Naive B cell (primary cell): Measurements from ENCODE around the gene RETN. TPM values are rescaled to one million over a fixed set of nuclear protein-coding genes. Genes with fewer than 3 reads are reported as not detected.
A peak's percentile ranks its signal among the peaks of the same experiment; 100 is the strongest.

Source experiments
- ATAC-seq, 2 donors: fragments of 150-1000 bp; cut with Tn5 transposase; 2 replicates each; pipeline ENCODE4 v1.10.0; 2021; ENCODE audit warnings: low read depth in 2 of 2, mild to moderate bottlenecking in 2 of 2, moderate library complexity in 2 of 2
- DNase-seq: peaks from one replicate; pipeline ENCODE4 v3.0.0; 2022
- H3K27ac Mint-ChIP-seq, 6 donors: one replicate each; pipeline ENCODE4 v1.8.0; 2020 to 2022; ENCODE audit warnings: mild to moderate bottlenecking in 6 of 6, mixed read lengths in 6 of 6, moderate library complexity in 5 of 6, inconsistent platforms in 2 of 6
- H3K27me3 Mint-ChIP-seq, 3 donors: one replicate each; pipeline ENCODE4 v1.8.0; 2021 to 2022; ENCODE audit warnings: mixed read lengths in 3 of 3, mild to moderate bottlenecking in 1 of 3
- H3K36me3 Mint-ChIP-seq, 2 donors: one replicate each; pipeline ENCODE4 v1.8.0; 2020 to 2022; ENCODE audit warnings: mixed read lengths in 2 of 2, inconsistent platforms in 1 of 2, mild to moderate bottlenecking in 1 of 2
- H3K4me1 Mint-ChIP-seq, 3 donors: one replicate each; pipeline ENCODE4 v1.8.0; 2020 to 2022; ENCODE audit warnings: mixed read lengths in 3 of 3, inconsistent platforms in 1 of 3, mild to moderate bottlenecking in 1 of 3, moderate library complexity in 1 of 3
- H3K4me3 Mint-ChIP-seq, 8 donors: one replicate each; pipeline ENCODE4 v1.8.0; 2020 to 2022; ENCODE audit warnings: mild to moderate bottlenecking in 8 of 8, mixed read lengths in 8 of 8, moderate library complexity in 8 of 8, inconsistent platforms in 2 of 8
- H3K9me3 Mint-ChIP-seq, 7 donors: one replicate each; pipeline ENCODE4 v1.8.0; 2020 to 2022; ENCODE audit warnings: mixed read lengths in 7 of 7, mild to moderate bottlenecking in 5 of 7, inconsistent platforms in 2 of 7, moderate library complexity in 1 of 7
- polyA plus RNA-seq, 6 donors: library from polyadenylated mRNA; unstranded; fragments of 300-500 nt; fragmentation: Illumina TruSeq; gene quantifications; one replicate each; pipeline ENCODE4 v1.2.3, GENCODE V29; 2021; ENCODE audit warnings: low read depth in 6 of 6

Gene RETN
- polyA plus RNA-seq, 6 donors from 2014 or later: not detected

GRCh38 chr19:7655581-7655980, 13.3 kb upstream of the RETN start:
- no peak for DNase-seq
- H3K27ac Mint-ChIP-seq: peak overlapping the region in 2 of 6 donors; percentile 53 to 79
- H3K9me3 Mint-ChIP-seq: no peaks in the 10 kb centered on the region
- no peak for ATAC-seq
- peaks cover 0 to 10% (median 5%) of the 10 kb centered on the region in 3 donors for H3K27me3 Mint-ChIP-seq
- peaks cover 14 to 27% (median 25%) of the 10 kb centered on the region in 3 donors for H3K4me1 Mint-ChIP-seq
- no peaks in the 10 kb centered on the region for H3K36me3 Mint-ChIP-seq
- peak overlapping the region in 2 of 8 donors; percentile 12 to 37 for H3K4me3 Mint-ChIP-seq

- Mint-ChIP-seq H3K9me3 (no peaks in the 10 kb centered on the region), H3K4me3 (peak overlapping the region in 1 of 8 donors; percentile 41), H3K27ac (peak overlapping the region in 2 of 6 donors; percentile 86 to 87), H3K4me1 (peaks cover 12 to 22% (median 21%) of the 10 kb centered on the region in 3 donors), H3K27me3 (peaks cover 0 to 8% (median 5%) of the 10 kb centered on the region in 3 donors), H3K36me3 (no peaks in the 10 kb centered on the region)
- DNase-seq (no peak), ATAC-seq (no peak)
Measured at GRCh38 chr19:7657131-7657751, 11.6 kb upstream of the RETN start.

- Mint-ChIP-seq H3K4me3 (peak overlapping the region; percentile 60 to 87 (median 78)), H3K36me3 (no peaks in the 10 kb centered on the region), H3K9me3 (no peaks in the 10 kb centered on the region), H3K27me3 (peaks cover 0 to 5% (median 0%) of the 10 kb centered on the region in 3 donors), H3K4me1 (peaks cover 4 to 15% (median 12%) of the 10 kb centered on the region in 3 donors), H3K27ac (peak overlapping the region; percentile 51 to 97 (median 85))
- ATAC-seq (peak; percentile 100), DNase-seq (peak; percentile 81)
Measured at GRCh38 chr19:7658219-7658686, 10.6 kb upstream of the RETN start.

GRCh38 chr19:7661744-7662538, 6.9 kb upstream of the RETN start:
- Mint-ChIP-seq H3K4me1 (peaks cover 4 to 13% (median 12%) of the 10 kb centered on the region in 3 donors), H3K4me3 (no peak overlapping the region), H3K9me3 (no peaks in the 10 kb centered on the region)

GRCh38 chr19:7662657-7663056, 6.2 kb upstream of the RETN start:
- peaks cover 4 to 9% (median 6%) of the 10 kb centered on the region in 3 donors for H3K4me1 Mint-ChIP-seq
- DNase-seq (no peak), ATAC-seq (no peak)
- no peaks in the 10 kb centered on the region for H3K36me3 Mint-ChIP-seq
- no peak overlapping the region for H3K27ac Mint-ChIP-seq
- H3K4me3 Mint-ChIP-seq: peak overlapping the region in 1 of 8 donors; percentile 22
- H3K27me3 Mint-ChIP-seq: peaks cover 10 to 14% (median 12%) of the 10 kb centered on the region in 3 donors
- H3K9me3 Mint-ChIP-seq: no peaks in the 10 kb centered on the region

More at GRCh38 chr19:7661744-7662538, 6.9 kb upstream of the RETN start:
- no peak for ATAC-seq
- DNase-seq: no peak
- Mint-ChIP-seq H3K27ac (no peak overlapping the region), H3K36me3 (no peaks in the 10 kb centered on the region), H3K27me3 (peaks cover 7 to 12% (median 8%) of the 10 kb centered on the region in 3 donors)

- no peaks in the 10 kb centered on the region for H3K36me3 Mint-ChIP-seq
- H3K4me3 Mint-ChIP-seq: no peak overlapping the region
- H3K27ac Mint-ChIP-seq: no peak overlapping the region
- peaks cover 9 to 19% (median 10%) of the 10 kb centered on the region in 3 donors for H3K27me3 Mint-ChIP-seq
- ATAC-seq (no peak), DNase-seq (no peak)
- no peaks in the 10 kb centered on the region for H3K4me1 Mint-ChIP-seq
- no peaks in the 10 kb centered on the region for H3K9me3 Mint-ChIP-seq
Measured at GRCh38 chr19:7663706-7664105, 5.1 kb upstream of the RETN start.

GRCh38 chr19:7665076-7665475, 3.8 kb upstream of the RETN start:
- Mint-ChIP-seq H3K27me3 (peaks cover 15 to 33% (median 22%) of the 10 kb centered on the region in 3 donors), H3K27ac (no peak overlapping the region)
- no peak for DNase-seq

GRCh38 chr19:7669641-7670040, 792 bp downstream of the RETN start:
- H3K27ac Mint-ChIP-seq: peak overlapping the region in 2 of 6 donors; percentile 68 to 72
- ATAC-seq (no peak), DNase-seq (no peak)
- peaks cover 0 to 9% (median 2%) of the 10 kb centered on the region in 7 donors for H3K9me3 Mint-ChIP-seq
- peak overlapping the region in 3 of 8 donors; percentile 16 to 65 (median 61) for H3K4me3 Mint-ChIP-seq
- peaks cover 42 to 72% (median 52%) of the 10 kb centered on the region in 3 donors for H3K27me3 Mint-ChIP-seq
- no peaks in the 10 kb centered on the region for H3K36me3 Mint-ChIP-seq
- H3K4me1 Mint-ChIP-seq: peaks cover 12 to 16% (median 12%) of the 10 kb centered on the region in 3 donors

More at GRCh38 chr19:7665076-7665475, 3.8 kb upstream of the RETN start:
- no peaks in the 10 kb centered on the region for H3K36me3 Mint-ChIP-seq
- no peak for ATAC-seq
- peaks cover 2 to 6% (median 3%) of the 10 kb centered on the region in 3 donors for H3K4me1 Mint-ChIP-seq
- no peak overlapping the region for H3K4me3 Mint-ChIP-seq
- H3K9me3 Mint-ChIP-seq: no peaks in the 10 kb centered on the region

GRCh38 chr19:7670150-7670783, 1.4 kb downstream of the RETN start:
- Mint-ChIP-seq H3K27me3 (peaks cover 43 to 74% (median 52%) of the 10 kb centered on the region in 3 donors), H3K36me3 (no peaks in the 10 kb centered on the region), H3K4me1 (peaks cover 12 to 18% (median 12%) of the 10 kb centered on the region in 3 donors), H3K27ac (peak overlapping the region in 1 of 6 donors; percentile 83), H3K4me3 (peak overlapping the region; percentile 27 to 63 (median 58)), H3K9me3 (peaks cover 0 to 10% (median 2%) of the 10 kb centered on the region in 7 donors)
- no peak for DNase-seq
- peak; percentile 52 to 65 for ATAC-seq

GRCh38 chr19:7670790-7671189, 1.9 kb downstream of the RETN start:
- no peaks in the 10 kb centered on the region for H3K36me3 Mint-ChIP-seq
- H3K27me3 Mint-ChIP-seq: peaks cover 42 to 74% (median 52%) of the 10 kb centered on the region in 3 donors
- peak overlapping the region in 4 of 8 donors; percentile 33 to 61 (median 54) for H3K4me3 Mint-ChIP-seq
- H3K9me3 Mint-ChIP-seq: peaks cover 0 to 10% (median 2%) of the 10 kb centered on the region in 7 donors
- ATAC-seq (peak; percentile 17 to 29), DNase-seq (no peak)
- peaks cover 13 to 21% (median 14%) of the 10 kb centered on the region in 3 donors for H3K4me1 Mint-ChIP-seq
- H3K27ac Mint-ChIP-seq: no peak overlapping the region

- Mint-ChIP-seq H3K27me3 (peaks cover 39 to 74% (median 52%) of the 10 kb centered on the region in 3 donors), H3K9me3 (peaks cover 0 to 10% (median 2%) of the 10 kb centered on the region in 7 donors), H3K4me1 (peaks cover 27 to 38% (median 32%) of the 10 kb centered on the region in 3 donors), H3K4me3 (no peak overlapping the region), H3K27ac (no peak overlapping the region), H3K36me3 (no peaks in the 10 kb centered on the region)
- no peak for DNase-seq
- ATAC-seq: no peak
Measured at GRCh38 chr19:7672522-7672921, 3.7 kb downstream of the RETN start.

- Mint-ChIP-seq H3K9me3 (peaks cover 0 to 10% (median 2%) of the 10 kb centered on the region in 7 donors), H3K4me3 (peak overlapping the region in 1 of 8 donors; percentile 35), H3K36me3 (no peaks in the 10 kb centered on the region), H3K4me1 (peaks cover 32 to 51% (median 42%) of the 10 kb centered on the region in 3 donors), H3K27me3 (peaks cover 40 to 64% (median 48%) of the 10 kb centered on the region in 3 donors), H3K27ac (no peak overlapping the region)
- ATAC-seq: no peak
- no peak for DNase-seq
Measured at GRCh38 chr19:7674010-7675005, 5.5 kb downstream of the RETN start.
